HepG2 (cell line): ENCODE measurements around the gene NCBP2. TPM values are rescaled to one million over a fixed set of nuclear protein-coding genes. Genes with fewer than 3 reads are reported as not detected.

Experiments
- HES4 ChIP-seq: sonication (generic); formaldehyde crosslinking; IDR thresholded peaks from 2 replicates; pipeline ENCODE4 v1.9.0; 2021; ENCODE audit warnings: mild to moderate bottlenecking, missing genetic modification reagents, borderline replicate concordance
- KAT7 ChIP-seq: IDR thresholded peaks from 2 replicates; pipeline ENCODE4 v1.6.1; 2018; ENCODE audit warnings: borderline replicate concordance, missing compliant biosample characterization
- MAFF ChIP-seq: IDR thresholded peaks from 2 replicates; pipeline ENCODE4 v1.6.1; 2011; ENCODE audit warnings: low read depth, low read length, improper control_type of control experiment
- NCOA5 ChIP-seq: sonication (generic); formaldehyde crosslinking; IDR thresholded peaks from 2 replicates; pipeline ENCODE4 v1.4.0; 2020; ENCODE audit warnings: missing genetic modification reagents
- PHF21A ChIP-seq: sonication (generic); formaldehyde crosslinking; IDR thresholded peaks from 2 replicates; pipeline ENCODE4 v1.5.0; 2020; ENCODE audit warnings: mild to moderate bottlenecking, missing genetic modification reagents
- PRPF4 ChIP-seq: fragments of 200-400 bp; formaldehyde crosslinking; IDR thresholded peaks from 2 replicates; pipeline ENCODE4 v1.6.1; 2016; ENCODE audit warnings: low read length, low read depth; ENCODE audit not compliant: poor library complexity, severe bottlenecking
- SMAD9 ChIP-seq: sonication (generic); formaldehyde crosslinking; IDR thresholded peaks from 2 replicates; pipeline ENCODE4 v1.5.1; 2020; ENCODE audit warnings: mild to moderate bottlenecking, missing genetic modification reagents
- TCF7L2 ChIP-seq: IDR thresholded peaks from 2 replicates; pipeline ENCODE4 v1.6.1; 2011; ENCODE audit warnings: mild to moderate bottlenecking, low read depth, low read length, moderate library complexity
- ZFP36L1 ChIP-seq: sonication (generic); formaldehyde crosslinking; IDR thresholded peaks from 2 replicates; pipeline ENCODE4 v1.8.0; 2022; ENCODE audit warnings: mild to moderate bottlenecking, missing genetic modification reagents, moderate library complexity
- ZNF563 ChIP-seq: sonication (generic); formaldehyde crosslinking; IDR thresholded peaks from 2 replicates; pipeline ENCODE4 v1.8.0; 2022; ENCODE audit warnings: mild to moderate bottlenecking, moderate library complexity, missing genetic modification reagents
- ZNF598 ChIP-seq: sonication (generic); formaldehyde crosslinking; IDR thresholded peaks from 2 replicates; pipeline ENCODE4 v1.5.1; 2020; ENCODE audit warnings: mild to moderate bottlenecking, missing genetic modification reagents, borderline replicate concordance
- ZNF841 ChIP-seq: sonication (generic); formaldehyde crosslinking; IDR thresholded peaks from 2 replicates; pipeline ENCODE4 v1.8.1; 2023; ENCODE audit warnings: missing genetic modification reagents, borderline replicate concordance
- ZZZ3 ChIP-seq: sonication (generic); formaldehyde crosslinking; IDR thresholded peaks from 2 replicates; pipeline ENCODE4 v1.4.0; 2020; ENCODE audit warnings: missing genetic modification reagents, mild to moderate bottlenecking, borderline replicate concordance
- polyA plus RNA-seq, 8 experiments: library from polyadenylated mRNA; depleted of rRNA in 3 of 8; stranded (reverse) in 7 of 8; unstranded in 1 of 8; fragments of >200 nt; fragmentation: Illumina TruSeq in 4 of 8; extraction: Trizol in 4 of 8; gene quantifications; 2 replicates each; pipeline versions ENCODE4 v1.2.1 to v1.2.3, GENCODE V29; 2011 to 2016; ENCODE audit warnings: low read depth in 4 of 8, missing spikeins in 1 of 8, mixed read lengths in 1 of 8; ENCODE audit not compliant: insufficient read depth in 1 of 8
- total RNA-seq, 5 experiments: library from RNA; depleted of rRNA; stranded (reverse); fragments of >200 nt; fragmentation: Illumina TruSeq; extraction: Trizol; gene quantifications; 2 replicates each; pipeline ENCODE4 v1.2.3, GENCODE V29; 2016; ENCODE audit warnings: low read depth in 1 of 5
- TF ChIP-seq, protein P1 (sequence below): sonication (generic); formaldehyde crosslinking; IDR thresholded peaks from one replicate; pipeline ENCODE4 v1.5.1; 2020; ENCODE audit warnings: mild to moderate bottlenecking, missing genetic modification reagents; ENCODE audit errors: not compliant biosample characterization
- TF ChIP-seq, protein P2 (sequence below): fragments of 450-650 bp; IDR thresholded peaks from 2 replicates; pipeline ENCODE4 v1.6.1; 2016
- TF ChIP-seq, protein P3 (sequence below): sonication (generic); formaldehyde crosslinking; IDR thresholded peaks from 2 replicates; pipeline ENCODE4 v1.8.1; 2023; ENCODE audit warnings: mild to moderate bottlenecking, missing genetic modification reagents
- TF ChIP-seq, protein P4 (sequence below): sonication (generic); formaldehyde crosslinking; IDR thresholded peaks from 2 replicates; pipeline ENCODE4 v1.8.1; 2023; ENCODE audit warnings: mild to moderate bottlenecking, moderate library complexity, missing genetic modification reagents

Gene NCBP2
- total and polyA plus RNA-seq, 2 of the 13 experiments (the other 11 are each of a cell fraction or from before 2014, with no cell fraction given), result 58.7 to 95.5 TPM

DNA sequence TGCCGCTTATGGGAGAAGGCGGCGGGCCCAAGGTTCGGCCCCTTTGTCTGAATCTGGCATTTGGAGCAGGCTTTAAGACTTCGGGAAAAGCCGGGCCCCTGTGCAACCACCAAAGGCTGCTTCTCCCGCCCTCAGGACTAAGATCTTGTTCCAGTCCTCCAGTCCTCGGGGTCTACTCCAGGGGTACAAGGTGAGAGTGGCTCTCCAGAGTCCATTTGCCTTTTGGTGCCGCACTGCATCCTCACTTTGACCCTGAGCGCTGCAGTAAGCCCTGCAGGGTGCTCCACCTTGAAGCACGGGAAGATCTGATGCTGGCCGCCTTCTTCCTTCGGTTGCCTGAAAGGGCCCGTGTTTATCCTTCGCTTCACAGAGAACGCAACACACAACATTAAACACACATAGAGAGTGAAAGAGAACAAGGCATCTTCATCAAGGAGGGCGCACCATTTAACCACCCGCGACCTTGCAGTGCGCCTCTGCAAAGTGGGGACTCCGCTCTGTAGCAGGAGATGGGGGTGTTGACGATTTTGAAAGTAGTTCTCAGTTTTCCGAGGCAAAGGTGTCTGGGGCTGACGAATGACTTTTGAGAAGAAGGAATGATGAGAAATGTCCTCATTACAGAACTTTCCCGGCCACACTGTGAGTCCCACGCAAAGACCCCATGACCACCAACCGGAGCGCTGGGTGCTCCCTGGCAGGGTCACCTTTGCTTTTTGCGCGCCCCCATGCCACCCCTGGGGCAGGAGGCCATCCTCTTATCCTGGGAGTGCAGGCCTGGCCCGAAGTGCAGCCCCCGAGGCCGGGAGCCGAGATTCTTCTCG lies 25.3 kb upstream of the NCBP2 start (continued):
- TF ChIP-seq, protein P1, sequence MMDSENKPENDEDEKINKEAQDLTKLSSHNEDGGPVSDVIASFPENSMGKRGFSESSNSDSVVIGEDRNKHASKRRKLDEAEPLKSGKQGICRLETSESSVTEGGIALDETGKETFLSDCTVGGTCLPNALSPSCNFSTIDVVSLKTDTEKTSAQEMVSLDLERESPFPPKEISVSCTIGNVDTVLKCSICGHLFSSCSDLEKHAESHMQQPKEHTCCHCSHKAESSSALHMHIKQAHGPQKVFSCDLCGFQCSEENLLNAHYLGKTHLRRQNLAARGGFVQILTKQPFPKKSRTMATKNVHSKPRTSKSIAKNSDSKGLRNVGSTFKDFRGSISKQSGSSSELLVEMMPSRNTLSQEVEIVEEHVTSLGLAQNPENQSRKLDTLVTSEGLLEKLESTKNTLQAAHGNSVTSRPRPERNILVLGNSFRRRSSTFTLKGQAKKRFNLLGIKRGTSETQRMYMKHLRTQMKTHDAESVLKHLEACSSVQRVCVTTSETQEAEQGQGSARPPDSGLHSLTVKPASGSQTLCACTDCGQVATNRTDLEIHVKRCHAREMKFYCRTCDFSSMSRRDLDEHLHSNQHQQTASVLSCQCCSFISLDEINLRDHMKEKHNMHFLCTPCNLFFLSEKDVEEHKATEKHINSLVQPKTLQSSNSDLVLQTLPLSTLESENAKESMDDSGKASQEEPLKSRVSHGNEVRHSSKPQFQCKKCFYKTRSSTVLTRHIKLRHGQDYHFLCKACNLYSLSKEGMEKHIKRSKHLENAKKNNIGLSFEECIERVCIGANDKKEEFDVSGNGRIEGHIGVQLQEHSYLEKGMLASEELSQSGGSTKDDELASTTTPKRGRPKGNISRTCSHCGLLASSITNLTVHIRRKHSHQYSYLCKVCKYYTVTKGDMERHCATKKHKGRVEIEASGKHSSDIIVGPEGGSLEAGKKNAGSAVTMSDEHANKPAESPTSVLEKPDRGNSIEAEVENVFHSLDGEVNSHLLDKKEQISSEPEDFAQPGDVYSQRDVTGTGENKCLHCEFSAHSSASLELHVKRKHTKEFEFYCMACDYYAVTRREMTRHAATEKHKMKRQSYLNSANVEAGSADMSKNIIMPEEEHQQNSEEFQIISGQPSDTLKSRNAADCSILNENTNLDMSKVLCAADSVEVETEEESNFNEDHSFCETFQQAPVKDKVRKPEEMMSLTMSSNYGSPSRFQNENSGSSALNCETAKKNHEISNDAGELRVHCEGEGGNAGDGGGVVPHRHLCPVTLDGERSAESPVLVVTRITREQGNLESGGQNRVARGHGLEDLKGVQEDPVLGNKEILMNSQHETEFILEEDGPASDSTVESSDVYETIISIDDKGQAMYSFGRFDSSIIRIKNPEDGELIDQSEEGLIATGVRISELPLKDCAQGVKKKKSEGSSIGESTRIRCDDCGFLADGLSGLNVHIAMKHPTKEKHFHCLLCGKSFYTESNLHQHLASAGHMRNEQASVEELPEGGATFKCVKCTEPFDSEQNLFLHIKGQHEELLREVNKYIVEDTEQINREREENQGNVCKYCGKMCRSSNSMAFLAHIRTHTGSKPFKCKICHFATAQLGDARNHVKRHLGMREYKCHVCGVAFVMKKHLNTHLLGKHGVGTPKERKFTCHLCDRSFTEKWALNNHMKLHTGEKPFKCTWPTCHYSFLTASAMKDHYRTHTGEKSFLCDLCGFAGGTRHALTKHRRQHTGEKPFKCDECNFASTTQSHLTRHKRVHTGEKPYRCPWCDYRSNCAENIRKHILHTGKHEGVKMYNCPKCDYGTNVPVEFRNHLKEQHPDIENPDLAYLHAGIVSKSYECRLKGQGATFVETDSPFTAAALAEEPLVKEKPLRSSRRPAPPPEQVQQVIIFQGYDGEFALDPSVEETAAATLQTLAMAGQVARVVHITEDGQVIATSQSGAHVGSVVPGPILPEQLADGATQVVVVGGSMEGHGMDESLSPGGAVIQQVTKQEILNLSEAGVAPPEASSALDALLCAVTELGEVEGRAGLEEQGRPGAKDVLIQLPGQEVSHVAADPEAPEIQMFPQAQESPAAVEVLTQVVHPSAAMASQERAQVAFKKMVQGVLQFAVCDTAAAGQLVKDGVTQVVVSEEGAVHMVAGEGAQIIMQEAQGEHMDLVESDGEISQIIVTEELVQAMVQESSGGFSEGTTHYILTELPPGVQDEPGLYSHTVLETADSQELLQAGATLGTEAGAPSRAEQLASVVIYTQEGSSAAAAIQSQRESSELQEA (CRISPR knock-in tag), result peak; percentile 36
- TF ChIP-seq ZZZ3 (CRISPR knock-in tag) (no peak), NCOA5 (CRISPR knock-in tag) (no peak), HES4 (0 out of 2 replicates have a peak, but pooled peaks have one; percentile 64), ZFP36L1 (CRISPR knock-in tag) (peak; percentile 35; the same call in 1 of the 2 replicates), PHF21A (0 out of 2 replicates have a peak, but pooled peaks have one; percentile 25), PRPF4 (peak; percentile 53), TCF7L2 (no peak), ZNF598 (peak; percentile 12; the same call in 1 of the 2 replicates), SMAD9 (CRISPR knock-in tag) (no peak), KAT7 (0 out of 2 replicates have a peak, but pooled peaks have one; percentile 8), MAFF (no peak), ZNF841 (CRISPR knock-in tag) (no peak), ZNF563 (CRISPR knock-in tag) (no peak)
- TF ChIP-seq, protein P2, sequence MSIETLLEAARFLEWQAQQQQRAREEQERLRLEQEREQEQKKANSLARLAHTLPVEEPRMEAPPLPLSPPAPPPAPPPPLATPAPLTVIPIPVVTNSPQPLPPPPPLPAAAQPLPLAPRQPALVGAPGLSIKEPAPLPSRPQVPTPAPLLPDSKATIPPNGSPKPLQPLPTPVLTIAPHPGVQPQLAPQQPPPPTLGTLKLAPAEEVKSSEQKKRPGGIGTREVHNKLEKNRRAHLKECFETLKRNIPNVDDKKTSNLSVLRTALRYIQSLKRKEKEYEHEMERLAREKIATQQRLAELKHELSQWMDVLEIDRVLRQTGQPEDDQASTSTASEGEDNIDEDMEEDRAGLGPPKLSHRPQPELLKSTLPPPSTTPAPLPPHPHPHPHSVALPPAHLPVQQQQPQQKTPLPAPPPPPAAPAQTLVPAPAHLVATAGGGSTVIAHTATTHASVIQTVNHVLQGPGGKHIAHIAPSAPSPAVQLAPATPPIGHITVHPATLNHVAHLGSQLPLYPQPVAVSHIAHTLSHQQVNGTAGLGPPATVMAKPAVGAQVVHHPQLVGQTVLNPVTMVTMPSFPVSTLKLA, result no peak
- TF ChIP-seq, protein P3, sequence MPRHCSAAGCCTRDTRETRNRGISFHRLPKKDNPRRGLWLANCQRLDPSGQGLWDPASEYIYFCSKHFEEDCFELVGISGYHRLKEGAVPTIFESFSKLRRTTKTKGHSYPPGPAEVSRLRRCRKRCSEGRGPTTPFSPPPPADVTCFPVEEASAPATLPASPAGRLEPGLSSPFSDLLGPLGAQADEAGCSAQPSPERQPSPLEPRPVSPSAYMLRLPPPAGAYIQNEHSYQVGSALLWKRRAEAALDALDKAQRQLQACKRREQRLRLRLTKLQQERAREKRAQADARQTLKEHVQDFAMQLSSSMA, result no peak
- TF ChIP-seq, protein P4, sequence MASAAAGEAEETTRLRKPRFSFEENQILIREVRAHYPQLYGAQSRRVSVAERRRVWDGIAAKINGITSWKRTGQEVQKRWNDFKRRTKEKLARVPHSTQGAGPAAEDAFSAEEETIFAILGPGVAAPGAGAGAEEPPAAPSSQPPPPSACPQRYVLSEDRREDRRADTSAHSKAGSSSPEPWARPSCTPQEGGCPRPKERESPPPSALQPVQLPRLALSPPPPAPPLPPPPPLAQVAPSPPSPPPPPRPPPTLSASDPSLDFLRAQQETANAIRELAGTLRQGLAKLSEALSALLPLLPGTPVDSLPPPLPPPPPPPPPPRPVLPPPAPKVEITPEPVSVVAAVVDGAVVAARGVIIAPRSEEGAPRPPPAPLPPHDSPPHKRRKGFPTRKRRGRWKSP, result 0 out of 2 replicates have a peak, but pooled peaks have one; percentile 18
